Activated CD4-positive, alpha-beta T cell treated with anti-CD3 and anti-CD28 coated beads, Interleukin-2, amount 10 ng/mL, durations not matched to agents 7 days and 5 days (primary cell): Measurements from ENCODE around the gene PWWP2B. TPM values are rescaled to one million over a fixed set of nuclear protein-coding genes. Genes with fewer than 3 reads are reported as not detected.

Experiments
- CTCF ChIA-PET: fragments of 350-600 bp; sonication (Branson Sonifier 250); formaldehyde crosslinking; loops from one replicate; lab custom pipeline; 2021; ENCODE audit warnings: antibody characterized with exemption; lab: Charles Lee
- POLR2A ChIA-PET: fragments of 350-600 bp; sonication (Branson Sonifier 250); formaldehyde crosslinking; loops from one replicate; lab custom pipeline; 2021; ENCODE audit warnings: antibody characterized with exemption; lab: Charles Lee
- DNase-seq: peaks from one replicate; pipeline ENCODE4 v3.0.0-alpha.2; 2020
- H3K27ac Mint-ChIP-seq: one replicate; pipeline ENCODE4 v1.8.0; 2021; ENCODE audit warnings: mild to moderate bottlenecking, moderate library complexity, mixed read lengths
- H3K27me3 Mint-ChIP-seq: one replicate; pipeline ENCODE4 v1.8.0; 2021; ENCODE audit warnings: mixed read lengths
- H3K36me3 Mint-ChIP-seq: one replicate; pipeline ENCODE4 v1.8.0; 2021; ENCODE audit warnings: low read depth, mixed read lengths
- H3K4me1 Mint-ChIP-seq: one replicate; pipeline ENCODE4 v1.8.0; 2021; ENCODE audit warnings: mixed read lengths
- H3K4me3 Mint-ChIP-seq: one replicate; pipeline ENCODE4 v1.8.0; 2021; ENCODE audit warnings: mild to moderate bottlenecking, moderate library complexity, mixed read lengths
- H3K9me3 Mint-ChIP-seq: one replicate; pipeline ENCODE4 v1.8.0; 2021; ENCODE audit warnings: mixed read lengths
- total RNA-seq, 2 experiments: library from RNA; stranded (reverse); gene quantifications; one replicate each; pipeline ENCODE4 v1.2.3, GENCODE V29; 2021

PWWP2B gene
- total RNA-seq, 2 experiments from 2014 or later: 8.1 to 9.3 TPM

GRCh38 chr10:132394936-132395703 is 1.9 kb upstream of the PWWP2B start:
- Mint-ChIP-seq H3K9me3 (peaks cover 7% of the 10 kb centered on the region), H3K36me3 (no peaks in the 10 kb centered on the region), H3K27ac (peak overlapping the region; percentile 6), H3K4me3 (peak overlapping the region; percentile 19), H3K27me3 (no peaks in the 10 kb centered on the region), H3K4me1 (peaks cover 10% of the 10 kb centered on the region)
- ChIA-PET CTCF (no interaction called here), POLR2A (no interaction called here)
- DNase-seq: no peak

GRCh38 chr10:132395704-132396493 is 1.1 kb upstream of the PWWP2B start:
- POLR2A ChIA-PET: no interaction called here

GRCh38 chr10:132396494-132397035 is 435 bp upstream of the PWWP2B start:
- Mint-ChIP-seq H3K4me3 (no peak overlapping the region), H3K9me3 (peaks cover 7% of the 10 kb centered on the region), H3K36me3 (no peaks in the 10 kb centered on the region), H3K27ac (no peak overlapping the region), H3K4me1 (peaks cover 10% of the 10 kb centered on the region), H3K27me3 (no peaks in the 10 kb centered on the region)
- CTCF ChIA-PET: interaction anchor here (1.3 to 2.0 kb wide), 3 partner anchors 32 to 50 kb away, joined by 3 to 7 read pairs (median 4); no protein-coding TSS in a partner anchor
- peak; percentile 65 for DNase-seq
- POLR2A ChIA-PET: no interaction called here

More at GRCh38 chr10:132395704-132396493, 1.1 kb upstream of the PWWP2B start:
- H3K9me3 Mint-ChIP-seq: peaks cover 7% of the 10 kb centered on the region
- H3K4me3 Mint-ChIP-seq: no peak overlapping the region
- CTCF ChIA-PET: no interaction called here
- H3K4me1 Mint-ChIP-seq: peaks cover 10% of the 10 kb centered on the region
- H3K36me3 Mint-ChIP-seq: no peaks in the 10 kb centered on the region
- H3K27me3 Mint-ChIP-seq: no peaks in the 10 kb centered on the region
- DNase-seq: no peak
- no peak overlapping the region for H3K27ac Mint-ChIP-seq

- no peaks in the 10 kb centered on the region for H3K9me3 Mint-ChIP-seq
- ChIA-PET POLR2A (no interaction called here), CTCF (interaction anchor here (1.3 to 2.0 kb wide), 3 partner anchors 31 to 49 kb away, joined by 3 to 7 read pairs (median 4); no protein-coding TSS in a partner anchor)
- peaks cover 10% of the 10 kb centered on the region for H3K4me1 Mint-ChIP-seq
- peak overlapping the region; percentile 82 for H3K4me3 Mint-ChIP-seq
- H3K36me3 Mint-ChIP-seq: no peaks in the 10 kb centered on the region
- H3K27ac Mint-ChIP-seq: peak overlapping the region; percentile 84
- no peaks in the 10 kb centered on the region for H3K27me3 Mint-ChIP-seq
- peak; percentile 31 for DNase-seq
Measured at GRCh38 chr10:132397671-132398565, 918 bp downstream of the PWWP2B start.

GRCh38 chr10:132398566-132398991 is 1.6 kb downstream of the PWWP2B start:
- POLR2A ChIA-PET: no interaction called here
- peaks cover 10% of the 10 kb centered on the region for H3K4me1 Mint-ChIP-seq
- H3K4me3 Mint-ChIP-seq: peak overlapping the region; percentile 82
- DNase-seq: no peak
- H3K9me3 Mint-ChIP-seq: no peaks in the 10 kb centered on the region
- H3K27me3 Mint-ChIP-seq: no peaks in the 10 kb centered on the region
- CTCF ChIA-PET: interaction anchor here (2.0 kb wide), 1 partner anchor 48 kb away, joined by 7 read pairs; no protein-coding TSS in a partner anchor
- H3K27ac Mint-ChIP-seq: no peak overlapping the region
- no peaks in the 10 kb centered on the region for H3K36me3 Mint-ChIP-seq

- peak overlapping the region; percentile 25 for H3K4me3 Mint-ChIP-seq
- H3K27ac Mint-ChIP-seq: peak overlapping the region; percentile 62
- H3K4me1 Mint-ChIP-seq: peaks cover 10% of the 10 kb centered on the region
- H3K9me3 Mint-ChIP-seq: no peaks in the 10 kb centered on the region
- ChIA-PET POLR2A (no interaction called here), CTCF (interaction anchor here (0.5 to 1.0 kb wide), 2 partner anchors 26 to 35 kb away, joined by 3 read pairs; no protein-coding TSS in a partner anchor)
- no peaks in the 10 kb centered on the region for H3K36me3 Mint-ChIP-seq
- H3K27me3 Mint-ChIP-seq: no peaks in the 10 kb centered on the region
- DNase-seq: no peak
Measured at GRCh38 chr10:132399117-132400035, 2.4 kb downstream of the PWWP2B start.

- no peaks in the 10 kb centered on the region for H3K9me3 Mint-ChIP-seq
- POLR2A ChIA-PET: no interaction called here
- CTCF ChIA-PET: interaction anchor here (0.5 to 1.0 kb wide), 2 partner anchors 26 to 34 kb away, joined by 3 read pairs; no protein-coding TSS in a partner anchor
- no peaks in the 10 kb centered on the region for H3K36me3 Mint-ChIP-seq
- H3K4me1 Mint-ChIP-seq: peaks cover 10% of the 10 kb centered on the region
- DNase-seq: no peak
- H3K27me3 Mint-ChIP-seq: no peaks in the 10 kb centered on the region
- H3K27ac Mint-ChIP-seq: no peak overlapping the region
- H3K4me3 Mint-ChIP-seq: no peak overlapping the region
Measured at GRCh38 chr10:132400041-132400546, 3.1 kb downstream of the PWWP2B start.

GRCh38 chr10:132400547-132401151 is 3.6 kb downstream of the PWWP2B start:
- ChIA-PET POLR2A (no interaction called here), CTCF (no interaction called here)
- no peak overlapping the region for H3K27ac Mint-ChIP-seq
- H3K27me3 Mint-ChIP-seq: no peaks in the 10 kb centered on the region
- H3K4me1 Mint-ChIP-seq: peaks cover 10% of the 10 kb centered on the region
- H3K36me3 Mint-ChIP-seq: no peaks in the 10 kb centered on the region
- DNase-seq: no peak
- no peak overlapping the region for H3K4me3 Mint-ChIP-seq
- H3K9me3 Mint-ChIP-seq: no peaks in the 10 kb centered on the region

GRCh38 chr10:132401401-132402118 is 4.6 kb downstream of the PWWP2B start:
- H3K27ac Mint-ChIP-seq: no peak overlapping the region
- POLR2A ChIA-PET: no interaction called here
- no peaks in the 10 kb centered on the region for H3K27me3 Mint-ChIP-seq
- H3K9me3 Mint-ChIP-seq: no peaks in the 10 kb centered on the region
- H3K36me3 Mint-ChIP-seq: peaks cover 2% of the 10 kb centered on the region
- H3K4me3 Mint-ChIP-seq: no peak overlapping the region
- peaks cover 10% of the 10 kb centered on the region for H3K4me1 Mint-ChIP-seq
- CTCF ChIA-PET: no interaction called here
- DNase-seq: no peak

GRCh38 chr10:132402781-132403241 is 5.8 kb downstream of the PWWP2B start:
- DNase-seq: no peak
- H3K36me3 Mint-ChIP-seq: peaks cover 3% of the 10 kb centered on the region
- ChIA-PET CTCF (no interaction called here), POLR2A (no interaction called here)
- H3K27me3 Mint-ChIP-seq: no peaks in the 10 kb centered on the region
- no peak overlapping the region for H3K27ac Mint-ChIP-seq
- no peaks in the 10 kb centered on the region for H3K9me3 Mint-ChIP-seq
- H3K4me1 Mint-ChIP-seq: peaks cover 11% of the 10 kb centered on the region
- no peak overlapping the region for H3K4me3 Mint-ChIP-seq
